Endothelial cell of hepatic sinusoid (primary cell): ENCODE results near the gene FIP1L1.
"Not testable (repeated sequence)": the region's sequence is repeated elsewhere in the genome, so short reads cannot be mapped to it uniquely, and the experiment has no call there.

Source experiments
- in situ Hi-C: cut with HindIII; loops from 2 replicates; pipeline ENCODE4 v1.10.0; 2017; ENCODE audit warnings: low sequenced_read_pairs

The FIP1L1 gene, protein sequence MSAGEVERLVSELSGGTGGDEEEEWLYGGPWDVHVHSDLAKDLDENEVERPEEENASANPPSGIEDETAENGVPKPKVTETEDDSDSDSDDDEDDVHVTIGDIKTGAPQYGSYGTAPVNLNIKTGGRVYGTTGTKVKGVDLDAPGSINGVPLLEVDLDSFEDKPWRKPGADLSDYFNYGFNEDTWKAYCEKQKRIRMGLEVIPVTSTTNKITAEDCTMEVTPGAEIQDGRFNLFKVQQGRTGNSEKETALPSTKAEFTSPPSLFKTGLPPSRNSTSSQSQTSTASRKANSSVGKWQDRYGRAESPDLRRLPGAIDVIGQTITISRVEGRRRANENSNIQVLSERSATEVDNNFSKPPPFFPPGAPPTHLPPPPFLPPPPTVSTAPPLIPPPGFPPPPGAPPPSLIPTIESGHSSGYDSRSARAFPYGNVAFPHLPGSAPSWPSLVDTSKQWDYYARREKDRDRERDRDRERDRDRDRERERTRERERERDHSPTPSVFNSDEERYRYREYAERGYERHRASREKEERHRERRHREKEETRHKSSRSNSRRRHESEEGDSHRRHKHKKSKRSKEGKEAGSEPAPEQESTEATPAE

DNA sequence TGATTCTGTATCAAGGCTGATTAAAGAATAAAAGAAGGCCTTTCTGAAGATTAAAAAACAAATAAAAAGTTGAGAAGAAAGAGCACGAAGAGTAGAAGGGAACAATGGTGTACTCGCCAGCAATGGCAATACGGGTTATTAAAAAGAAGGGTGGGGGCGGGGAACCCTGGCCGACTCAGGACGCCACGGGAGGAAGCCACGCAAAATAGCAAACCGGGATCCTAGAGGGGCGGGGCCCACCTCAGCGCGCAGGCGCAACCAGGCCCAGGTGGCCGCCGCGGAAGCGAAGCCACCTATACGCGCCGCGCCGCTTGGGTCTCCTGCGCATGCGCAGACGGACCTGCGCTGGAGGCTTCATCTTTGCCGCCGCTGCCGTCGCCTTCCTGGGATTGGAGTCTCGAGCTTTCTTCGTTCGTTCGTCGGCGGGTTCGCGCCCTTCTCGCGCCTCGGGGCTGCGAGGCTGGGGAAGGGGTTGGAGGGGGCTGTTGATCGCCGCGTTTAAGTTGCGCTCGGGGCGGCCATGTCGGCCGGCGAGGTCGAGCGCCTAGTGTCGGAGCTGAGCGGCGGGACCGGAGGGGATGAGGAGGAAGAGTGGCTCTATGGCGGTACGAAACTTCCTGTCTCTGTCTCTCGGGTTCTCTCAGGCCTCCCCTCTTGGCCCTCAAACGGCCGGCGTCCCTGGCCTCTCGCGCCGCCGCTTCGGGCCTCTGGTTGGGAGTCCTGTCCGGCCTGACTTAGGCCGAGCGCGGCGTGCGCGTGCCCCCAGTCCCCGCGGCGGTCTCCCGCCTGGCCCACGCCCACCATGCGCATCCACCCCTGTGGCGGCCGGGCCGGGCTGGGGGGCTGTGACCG is at the start of gene FIP1L1:
TSS of gene FIP1L1 (plus strand) at position 323 of the 852 bp plus-strand sequence. CDS start at position 521, 198 bp downstream.
- in situ Hi-C loops, result no loop called here

DNA sequence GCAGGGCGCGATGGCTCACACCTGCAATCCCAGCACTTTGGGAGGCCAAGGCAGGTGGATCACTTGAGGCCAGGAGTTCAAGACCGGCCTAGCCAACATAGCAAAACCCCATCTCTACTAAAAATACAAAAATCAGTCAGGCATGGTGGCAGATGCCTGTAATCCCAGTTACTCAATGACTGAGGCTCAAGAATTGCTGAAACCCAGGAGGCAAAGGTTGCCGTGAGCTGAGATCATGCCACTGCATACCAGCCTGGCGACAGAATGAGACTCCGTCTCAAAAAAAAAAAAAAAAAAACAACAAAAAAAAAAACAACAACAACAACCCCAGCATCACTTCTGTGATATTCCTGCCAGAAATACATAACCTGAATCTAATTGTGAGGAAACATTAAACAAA is 42.5 kb upstream of the FIP1L1 start:
- in situ Hi-C loops, result not testable (repeated sequence)

DNA sequence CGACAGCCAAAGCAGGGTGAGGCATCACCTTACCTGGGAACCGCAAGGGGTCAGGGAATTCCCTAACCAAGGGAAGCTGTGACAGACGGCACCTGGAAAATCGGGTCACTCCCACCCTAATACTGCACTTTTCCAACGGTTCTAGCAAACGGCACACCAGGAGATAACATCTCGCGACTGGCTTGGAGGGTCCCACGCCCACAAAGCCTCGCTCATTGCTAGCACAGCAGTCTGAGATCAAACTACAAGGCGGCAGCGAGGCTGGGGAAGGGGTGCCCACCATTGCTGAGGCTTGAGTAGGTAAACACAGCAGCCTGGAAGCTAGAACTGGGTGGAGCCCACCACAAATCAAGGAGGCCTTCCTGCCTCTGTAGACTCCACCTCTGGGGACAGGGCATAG is 37.3 kb upstream of the FIP1L1 start:
- in situ Hi-C loops, result not testable (repeated sequence)

DNA sequence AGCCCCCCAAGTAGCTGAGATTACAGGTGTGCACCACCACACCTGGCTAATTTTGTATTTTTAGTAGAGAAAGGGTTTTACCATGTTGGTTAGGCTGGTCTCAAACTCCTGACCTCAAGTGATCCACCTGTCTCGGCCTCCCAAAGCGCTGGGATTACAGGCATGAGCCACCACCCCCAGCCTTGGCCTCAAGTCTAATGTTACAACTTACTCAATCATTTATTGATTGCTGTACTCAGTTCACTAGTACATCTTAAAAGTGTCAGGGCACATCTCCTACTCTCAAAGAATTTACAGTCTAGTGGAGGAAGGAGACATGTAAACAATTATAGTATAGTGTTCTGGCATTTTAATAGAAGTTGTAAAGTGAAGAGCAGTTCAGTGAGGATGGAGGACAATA is 31.0 kb upstream of the FIP1L1 start:
- in situ Hi-C loops, result not testable (repeated sequence)

DNA sequence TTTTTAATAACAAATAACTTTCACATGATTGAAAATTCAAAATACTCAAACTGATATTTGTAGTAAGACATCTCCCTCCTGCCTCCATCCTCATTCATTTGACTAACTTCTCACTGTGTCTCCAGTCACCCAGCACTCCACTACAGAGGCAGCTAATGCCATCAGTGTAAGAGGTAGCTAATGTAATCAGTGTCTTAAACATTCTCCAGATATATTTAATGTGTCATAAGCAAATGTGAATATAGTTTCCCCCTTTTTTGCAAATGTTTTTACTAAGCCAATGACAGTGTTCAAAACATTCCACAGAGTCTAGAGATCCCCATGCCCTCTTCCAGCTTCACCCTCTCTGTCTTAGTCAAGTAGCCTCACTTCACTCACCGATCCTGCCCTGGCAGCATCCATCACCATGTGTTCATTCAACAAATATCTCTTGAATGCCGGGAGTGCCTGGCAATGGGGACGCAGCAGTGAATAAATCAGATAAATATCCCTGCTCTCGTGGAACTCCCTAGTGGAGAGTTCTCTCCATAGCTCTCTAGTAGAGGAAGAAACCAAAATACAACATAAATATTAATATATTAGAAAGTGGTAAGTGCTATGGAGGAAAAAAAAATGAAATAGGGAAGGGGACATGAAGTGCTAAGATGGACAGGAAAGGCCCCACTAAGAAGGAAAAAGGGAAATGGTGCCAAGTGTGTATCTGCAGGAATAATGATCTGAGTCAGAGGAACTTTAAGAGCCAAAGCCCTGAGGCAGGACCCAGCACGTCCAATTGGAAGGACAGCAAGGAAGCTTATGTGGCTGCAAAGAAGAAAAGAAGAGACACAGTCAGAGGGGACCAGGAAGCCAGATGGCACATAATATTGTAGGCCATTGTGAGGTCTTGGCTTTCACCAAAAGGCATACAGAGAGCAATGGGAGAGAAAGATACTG is 30.3 kb upstream of the FIP1L1 start:
- in situ Hi-C loops, result no loop called here

DNA sequence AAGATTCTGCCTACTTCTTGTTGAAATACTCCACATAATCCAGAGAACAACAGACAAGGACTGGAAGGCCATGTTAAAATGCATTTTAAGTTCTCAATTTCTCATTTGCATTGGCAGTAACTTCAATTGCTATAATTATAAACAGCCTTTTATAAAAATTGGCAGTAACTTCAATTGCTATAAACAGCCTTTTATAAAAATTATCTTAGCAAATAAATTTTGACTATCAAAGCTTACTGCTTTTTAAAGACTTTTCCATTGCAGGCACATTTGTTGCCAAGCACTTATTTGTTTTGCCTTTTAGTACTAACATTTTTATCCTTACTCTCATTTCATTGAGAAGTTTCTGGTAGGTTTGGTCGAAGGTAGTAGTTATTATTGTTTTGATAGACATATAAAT is 29.4 kb upstream of the FIP1L1 start:
- in situ Hi-C loops, result no loop called here

DNA sequence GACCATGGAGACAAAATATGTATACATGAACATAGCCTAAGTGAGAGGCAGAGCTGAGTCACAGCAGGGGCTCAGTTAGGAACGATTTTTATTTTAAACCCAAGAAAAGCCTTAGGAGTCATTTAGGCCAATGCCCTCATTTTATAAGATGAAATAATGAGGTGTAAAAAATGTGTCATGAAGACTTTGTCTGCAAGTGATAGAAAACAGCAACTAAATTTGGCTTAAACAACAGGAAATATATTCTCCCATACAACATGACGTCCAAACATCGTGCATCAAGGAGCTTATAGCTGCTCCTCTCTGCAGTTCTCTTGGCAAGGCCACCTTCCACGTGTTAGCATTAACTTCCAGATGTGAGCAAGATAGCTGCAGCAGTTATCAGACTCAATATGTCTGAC is 28.4 kb upstream of the FIP1L1 start:
- in situ Hi-C loops, result no loop called here

DNA sequence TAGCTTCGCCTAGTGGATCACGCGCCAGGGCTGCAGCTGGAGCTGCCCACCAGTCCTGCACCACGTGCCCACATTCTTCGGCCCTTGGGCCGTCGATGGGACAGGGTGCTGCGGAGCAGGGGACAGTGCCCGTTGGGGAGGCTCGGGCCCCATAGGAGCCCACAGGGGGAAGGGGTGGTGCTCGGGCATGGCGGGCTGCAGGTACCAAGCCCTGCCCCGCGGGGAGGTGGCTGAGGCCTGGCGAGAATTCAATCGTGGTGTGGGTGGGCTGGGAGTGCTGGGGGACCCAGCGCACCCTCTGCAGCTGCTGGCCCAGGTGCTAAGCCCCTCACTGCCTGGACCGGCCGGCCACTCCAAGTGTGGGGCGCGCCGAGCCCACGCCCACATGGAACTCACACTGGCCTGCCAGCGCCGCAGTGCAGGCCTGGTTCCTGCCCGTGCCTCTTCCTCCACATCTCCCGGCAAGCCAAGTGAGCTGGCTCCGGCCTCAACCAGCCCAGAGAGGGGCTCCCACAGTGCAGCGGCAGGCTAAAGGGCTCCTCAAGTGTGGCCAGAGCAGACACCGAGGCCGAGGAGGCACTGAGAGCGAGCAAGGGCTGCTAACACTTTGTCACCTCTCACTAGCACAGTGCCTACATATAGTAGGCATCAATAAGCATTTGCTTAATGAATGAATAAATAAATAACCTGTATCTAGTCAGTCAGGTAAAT is 23.3 kb upstream of the FIP1L1 start:
- in situ Hi-C loops, result no loop called here

DNA sequence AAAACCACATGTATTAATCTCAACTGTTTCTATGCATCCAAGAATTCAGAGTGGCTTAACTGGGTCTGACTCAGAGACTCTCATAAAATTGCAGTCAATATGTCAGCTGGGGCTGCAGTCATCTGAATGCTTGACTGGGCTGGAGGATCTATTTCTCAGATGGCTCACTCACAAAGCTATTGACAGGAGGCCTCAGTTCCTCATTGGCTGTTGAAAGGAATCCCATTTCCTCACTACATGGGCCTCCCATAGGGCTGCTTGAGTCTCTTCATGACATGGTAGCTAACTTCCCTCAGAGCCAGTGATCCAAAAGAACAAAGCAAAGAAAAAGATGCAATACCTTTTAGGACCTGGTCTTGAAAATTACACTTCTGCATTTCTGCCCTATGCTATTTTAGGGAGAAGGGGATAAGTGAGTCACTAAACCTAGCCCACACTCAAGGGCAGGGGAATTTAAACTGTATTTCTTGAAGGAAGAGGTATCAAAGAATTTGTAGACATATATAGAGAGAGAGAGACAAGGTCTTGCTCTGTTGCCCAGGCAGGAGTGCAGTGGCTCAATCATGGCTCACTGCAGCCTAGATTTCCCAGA is 21.4 kb upstream of the FIP1L1 start:
- in situ Hi-C loops, result no loop called here

DNA sequence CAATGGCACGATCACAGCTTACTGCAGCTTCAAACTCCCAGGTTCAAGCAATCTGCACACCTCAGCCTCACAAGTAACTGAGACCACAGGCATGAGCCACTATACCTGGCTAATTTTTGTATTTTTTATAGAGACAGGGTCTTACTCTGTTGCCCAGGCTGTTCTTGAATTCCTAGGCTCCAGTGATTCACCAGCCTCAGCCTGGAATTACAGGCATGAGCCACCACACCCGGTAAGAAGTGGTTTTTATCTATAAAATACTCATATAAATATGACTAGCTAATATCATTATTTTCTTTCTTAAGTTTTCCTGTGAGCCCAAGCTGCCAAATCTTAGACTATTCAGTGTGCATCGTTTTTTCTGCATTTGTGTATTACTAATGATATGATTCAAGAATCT is 16.0 kb upstream of the FIP1L1 start:
- in situ Hi-C loops, result no loop called here

DNA sequence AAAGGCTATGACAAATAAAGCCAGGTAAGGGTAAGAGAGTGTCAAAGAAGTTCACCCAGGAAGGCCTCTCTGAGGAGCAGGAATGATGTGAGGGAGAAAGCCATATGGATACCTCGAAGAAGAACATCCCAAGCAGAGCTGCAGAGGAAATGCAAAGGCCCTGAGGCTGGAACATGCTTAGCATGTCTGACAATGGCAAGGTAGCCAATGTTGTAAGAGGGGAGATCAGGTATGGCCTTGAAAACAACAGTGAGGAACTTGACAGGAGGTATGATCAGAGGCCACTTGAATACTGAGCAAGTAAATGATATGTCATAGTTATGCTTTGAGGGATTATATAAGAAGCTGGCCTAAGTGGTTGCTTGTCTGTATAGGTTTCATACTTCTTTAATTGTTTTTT is 15.3 kb upstream of the FIP1L1 start:
- in situ Hi-C loops, result no loop called here

DNA sequence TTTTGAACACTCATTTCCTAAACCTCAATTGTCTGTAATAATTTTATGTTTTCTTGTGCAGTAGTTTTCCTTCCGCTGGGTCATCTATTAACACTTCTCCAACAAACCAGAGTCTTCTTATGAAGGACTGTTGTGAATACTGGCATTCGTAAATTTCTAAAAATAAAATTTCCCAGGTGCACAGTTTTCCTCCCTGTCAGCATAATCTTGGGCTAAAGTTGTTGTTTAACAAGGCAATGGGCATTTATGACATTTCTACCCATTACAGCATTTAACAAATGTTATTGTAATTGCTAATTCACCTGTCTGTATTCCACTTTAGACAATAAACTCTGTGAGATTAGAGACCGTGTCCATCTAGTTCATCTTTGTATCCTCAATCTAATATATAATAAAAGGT is 12.8 kb upstream of the FIP1L1 start:
- in situ Hi-C loops, result no loop called here

DNA sequence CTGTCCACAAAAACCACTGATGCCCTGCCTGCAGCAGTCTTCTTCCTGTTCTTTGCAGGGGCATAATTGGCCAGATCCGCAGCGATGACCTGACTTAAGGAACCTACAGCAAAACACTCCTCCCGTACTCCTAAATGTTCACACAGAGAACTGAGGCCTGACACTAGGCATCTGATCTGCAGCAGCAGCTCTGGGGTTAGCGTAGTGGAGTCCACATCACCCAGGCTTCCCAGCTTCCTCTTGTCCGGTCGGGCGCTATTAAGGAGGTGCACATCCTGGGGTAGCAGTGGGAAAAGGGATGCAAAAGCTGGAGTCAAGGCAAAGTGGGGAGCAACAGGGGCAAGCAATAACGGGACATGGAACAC is 12.3 kb upstream of the FIP1L1 start:
- in situ Hi-C loops, result no loop called here

DNA sequence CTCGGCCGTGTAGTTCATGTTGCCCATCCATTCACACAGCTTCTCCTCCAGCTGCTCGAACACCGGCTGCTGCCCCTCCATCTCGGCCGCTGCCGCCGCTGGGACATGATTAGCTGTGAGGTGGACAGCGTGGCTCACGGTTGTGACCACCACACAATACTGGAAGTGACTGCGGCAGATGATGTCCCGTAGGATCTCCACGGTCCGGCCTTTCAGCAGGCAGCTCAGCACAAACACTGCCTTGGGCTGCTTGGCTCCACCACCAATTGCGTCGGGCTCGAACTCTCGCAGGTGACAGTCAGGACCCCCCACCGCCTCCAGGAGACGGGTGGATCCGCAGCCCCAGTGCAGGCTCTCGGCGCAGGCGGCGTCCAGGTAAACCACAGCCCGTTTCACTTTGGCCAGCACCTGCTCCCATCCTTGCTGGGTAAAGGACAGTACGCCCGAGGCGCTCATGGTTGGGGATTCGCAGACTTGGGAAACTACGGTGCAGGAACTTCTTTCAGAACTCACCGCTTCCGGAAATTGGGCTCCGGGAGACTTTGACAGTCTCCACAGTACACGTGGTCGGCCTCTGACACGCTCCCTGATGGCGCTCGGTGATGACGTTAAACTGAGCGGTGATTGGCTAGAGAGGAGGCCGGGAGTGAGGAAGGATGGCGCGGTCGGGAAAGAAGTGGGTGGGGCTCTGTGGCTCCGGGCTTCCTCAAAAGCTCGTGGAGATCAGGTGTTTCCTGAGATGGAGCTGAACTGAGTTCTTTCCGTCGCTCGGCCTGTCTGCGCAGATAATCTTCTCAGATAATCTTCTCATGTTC is 11.7 kb upstream of the FIP1L1 start, which contains the start of gene SCFD2:
TSS of gene SCFD2 (minus strand) at position 576 of the 815 bp plus-strand sequence.
- in situ Hi-C loops, result no loop called here

DNA sequence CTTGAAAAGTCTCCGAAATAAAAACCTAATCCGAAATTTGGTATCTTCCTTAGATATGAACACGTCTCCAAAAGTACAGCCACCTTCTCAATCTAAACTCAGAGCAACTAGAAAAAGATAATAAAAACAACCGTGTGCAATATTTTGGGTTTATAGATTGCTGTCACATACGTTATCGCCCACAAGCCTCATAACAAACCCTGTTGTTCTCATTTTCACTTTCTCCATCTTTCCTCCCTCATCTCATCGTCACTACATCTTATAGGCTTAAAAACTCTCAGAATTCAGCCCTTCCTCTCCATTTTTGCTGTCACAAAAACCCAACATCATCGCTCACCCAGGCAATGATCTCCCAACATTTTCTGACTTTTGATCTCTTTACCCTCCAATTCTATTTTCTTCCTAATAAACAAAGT is 11.1 kb upstream of the FIP1L1 start:
- in situ Hi-C loops, result no loop called here

DNA sequence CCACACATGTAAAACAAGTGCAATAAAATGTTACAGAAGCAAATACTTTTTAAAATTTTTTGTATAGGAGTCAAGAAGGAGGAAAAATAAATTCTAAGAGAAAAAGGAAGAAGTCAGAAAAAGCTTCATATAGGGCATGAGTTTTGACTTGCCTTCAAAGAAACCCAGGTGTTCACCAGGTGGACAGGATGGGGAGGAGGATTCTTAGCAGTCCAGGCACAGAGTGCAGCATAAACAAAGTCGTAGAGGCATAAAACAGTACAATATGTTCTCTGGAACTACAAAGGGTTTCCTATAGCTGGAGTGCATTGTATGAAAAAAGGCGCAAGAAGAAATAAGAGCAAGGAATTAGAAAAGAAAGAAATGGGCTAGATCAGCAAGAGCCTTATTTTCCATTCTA is 9.7 kb upstream of the FIP1L1 start:
- in situ Hi-C loops, result no loop called here

DNA sequence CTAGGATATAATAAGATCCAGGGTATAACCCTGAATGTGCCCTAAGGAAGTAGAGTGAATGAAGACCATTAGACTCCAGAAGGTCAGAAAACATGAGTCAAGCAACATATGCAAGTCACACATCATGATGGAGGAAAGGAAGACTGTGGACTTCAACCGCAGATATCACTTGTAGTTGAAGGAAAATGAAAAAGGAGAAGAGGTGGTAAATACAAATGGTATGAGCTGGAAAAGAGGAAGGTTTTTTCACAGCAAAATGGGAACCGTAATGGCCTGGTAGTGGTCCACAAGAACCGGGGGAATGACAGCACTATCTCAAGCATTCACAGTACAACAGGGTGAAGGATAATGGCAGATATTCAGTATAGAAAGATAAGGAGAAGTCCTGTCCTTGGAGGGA is 6.4 kb upstream of the FIP1L1 start:
- in situ Hi-C loops, result no loop called here

DNA sequence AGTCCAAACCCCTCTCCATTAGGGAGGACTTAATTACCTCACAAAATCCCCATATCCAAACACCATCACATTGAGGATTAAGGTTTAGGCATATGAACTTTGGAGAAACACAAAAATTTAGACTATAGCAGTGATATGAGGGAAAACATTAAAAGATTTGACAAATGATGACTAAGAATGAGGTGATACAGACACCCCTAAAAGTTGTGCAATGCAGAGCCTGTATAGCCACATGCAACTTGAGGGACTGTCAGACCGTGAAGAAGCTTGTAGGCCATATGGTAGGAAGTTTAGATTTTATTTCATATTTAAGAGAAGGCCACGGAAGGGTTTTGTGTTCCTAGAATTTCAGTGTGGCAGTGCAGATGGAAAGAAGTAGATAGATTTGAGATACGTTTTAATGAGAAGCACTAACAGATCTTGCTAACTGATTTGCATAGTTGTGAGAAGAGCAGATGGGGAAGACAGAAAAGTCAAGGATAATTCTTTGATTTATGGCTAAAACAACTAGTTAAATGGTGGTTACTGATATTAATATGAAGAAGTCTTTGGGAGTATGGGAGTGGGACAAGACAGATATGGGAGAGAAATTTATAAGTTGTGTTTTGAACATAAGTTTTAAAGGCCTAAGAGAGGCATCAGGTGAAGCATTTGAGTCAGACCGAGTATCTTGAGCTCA is 5.5 kb upstream of the FIP1L1 start:
- in situ Hi-C loops, result no loop called here
